Activated CD4-positive, alpha-beta memory T cell treated with anti-CD3 and anti-CD28 coated beads for 36 hours (primary cell): ENCODE data around the gene MICALL2. TPM values are rescaled to one million over a fixed set of nuclear protein-coding genes. Genes with fewer than 3 reads are reported as not detected.

Experiments
- CTCF ChIA-PET: fragments of 350-600 bp; sonication (Branson Sonifier 250); formaldehyde crosslinking; loops from one replicate; lab custom pipeline; 2021; ENCODE audit warnings: antibody characterized with exemption, inconsistent platforms; lab: Charles Lee
- POLR2A ChIA-PET: fragments of 350-600 bp; sonication (Branson Sonifier 250); formaldehyde crosslinking; loops from one replicate; lab custom pipeline; 2021; ENCODE audit warnings: antibody characterized with exemption; lab: Charles Lee
- DNase-seq: peaks from one replicate; pipeline ENCODE4 v3.0.0-alpha.2; 2020
- H3K27ac Mint-ChIP-seq: one replicate; pipeline ENCODE4 v1.8.0; 2021; ENCODE audit warnings: mixed read lengths
- H3K27me3 Mint-ChIP-seq: one replicate; pipeline ENCODE4 v1.8.0; 2021; ENCODE audit warnings: mixed read lengths
- H3K36me3 Mint-ChIP-seq: one replicate; pipeline ENCODE4 v1.8.0; 2021; ENCODE audit warnings: mixed read lengths
- H3K4me1 Mint-ChIP-seq: one replicate; pipeline ENCODE4 v1.8.0; 2021; ENCODE audit warnings: low read depth, mixed read lengths
- H3K4me3 Mint-ChIP-seq: one replicate; pipeline ENCODE4 v1.8.0; 2021; ENCODE audit warnings: mild to moderate bottlenecking, mixed read lengths
- H3K9me3 Mint-ChIP-seq: one replicate; pipeline ENCODE4 v1.8.0; 2021; ENCODE audit warnings: mixed read lengths
- intact Hi-C: fragments of 100-400 bp; cut with micrococcal nuclease; formaldehyde crosslinking; loops from one replicate; pipeline ENCODE4 v1.15.1; 2023
- total RNA-seq, 2 experiments: library from RNA; stranded (reverse); gene quantifications; one replicate each; pipeline ENCODE4 v1.2.3, GENCODE V29; 2021

MICALL2 gene
- total RNA-seq, 2 experiments from 2014 or later, result 4.3 to 6.0 TPM

DNA sequence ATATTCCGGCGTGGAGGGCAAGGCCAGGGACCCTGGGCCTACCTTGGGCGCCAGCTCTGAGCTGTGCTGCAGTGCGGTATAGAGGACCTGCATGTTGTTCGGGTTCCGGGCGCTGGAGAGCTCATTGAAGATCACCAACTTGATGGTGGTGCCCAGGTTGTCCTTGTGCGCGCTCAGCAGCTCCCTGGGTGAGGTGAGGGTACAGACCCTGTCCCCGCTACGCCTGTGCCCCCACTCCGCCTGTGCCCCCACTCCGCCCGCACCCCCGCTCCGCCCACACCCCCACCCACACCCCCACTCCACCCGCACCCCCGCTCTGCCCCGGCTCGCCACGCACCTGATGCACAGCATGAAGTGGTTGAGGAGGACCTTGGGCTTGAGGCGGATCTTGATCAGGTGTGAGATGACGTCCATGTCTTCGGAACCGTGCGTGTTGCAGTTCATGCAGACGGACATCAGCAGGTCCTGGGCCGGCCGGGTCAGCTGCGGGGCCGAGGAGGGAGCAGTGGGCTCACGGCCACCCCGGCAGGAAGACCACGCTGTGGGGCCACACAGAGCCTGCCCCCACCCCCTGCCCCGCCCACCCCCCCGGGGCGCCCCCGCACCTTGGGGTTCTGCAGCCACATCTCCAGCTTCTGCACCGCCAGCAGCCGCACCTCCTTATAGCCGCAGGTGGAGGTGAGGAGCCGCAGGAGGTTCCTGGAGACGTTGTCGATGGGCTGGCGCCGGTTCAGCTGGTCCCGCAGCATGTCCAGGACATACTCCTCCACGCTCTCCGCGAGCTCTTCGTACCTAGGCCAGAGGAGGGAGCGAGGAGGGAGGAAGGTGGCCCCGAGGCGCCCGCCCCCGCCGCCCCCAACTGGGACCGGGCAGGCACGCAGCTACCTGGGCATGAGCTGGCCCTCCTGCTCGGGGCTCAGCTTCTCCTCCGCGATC lies 39.4 kb upstream of the MICALL2 start:
- H3K9me3 Mint-ChIP-seq, result no peaks in the 10 kb centered on the region
- peaks cover 22% of the 10 kb centered on the region for H3K4me1 Mint-ChIP-seq
- no peak overlapping the region for H3K27ac Mint-ChIP-seq
- peaks cover 22% of the 10 kb centered on the region for H3K36me3 Mint-ChIP-seq
- no peaks in the 10 kb centered on the region for H3K27me3 Mint-ChIP-seq
- POLR2A ChIA-PET, result no interaction called here
- CTCF ChIA-PET, result no interaction called here
- H3K4me3 Mint-ChIP-seq, result no peak overlapping the region
- intact Hi-C loops, result no loop called here
- DNase-seq, result no peak

GRCh38 chr7:1497293-1497927 lies 38.1 kb upstream of the MICALL2 start:
- CTCF ChIA-PET, result no interaction called here
- Mint-ChIP-seq H3K36me3 (peaks cover 22% of the 10 kb centered on the region), H3K4me1 (peaks cover 12% of the 10 kb centered on the region), H3K27ac (no peak overlapping the region), H3K4me3 (no peak overlapping the region), H3K27me3 (no peaks in the 10 kb centered on the region), H3K9me3 (no peaks in the 10 kb centered on the region)
- POLR2A ChIA-PET, result interaction anchor here (0.6 kb wide), 1 partner anchor 12 kb away, joined by 3 read pairs; no protein-coding TSS in a partner anchor
- intact Hi-C loops, result no loop called here
- no peak for DNase-seq

- Mint-ChIP-seq H3K36me3 (peaks cover 20% of the 10 kb centered on the region), H3K27ac (no peak overlapping the region), H3K4me1 (peaks cover 5% of the 10 kb centered on the region), H3K9me3 (no peaks in the 10 kb centered on the region), H3K27me3 (no peaks in the 10 kb centered on the region), H3K4me3 (no peak overlapping the region)
- ChIA-PET POLR2A (no interaction called here), CTCF (no interaction called here)
- intact Hi-C loops, result no loop called here
- DNase-seq, result no peak
Observed at GRCh38 chr7:1496531-1497292, 37.4 kb upstream of the MICALL2 start.

DNA sequence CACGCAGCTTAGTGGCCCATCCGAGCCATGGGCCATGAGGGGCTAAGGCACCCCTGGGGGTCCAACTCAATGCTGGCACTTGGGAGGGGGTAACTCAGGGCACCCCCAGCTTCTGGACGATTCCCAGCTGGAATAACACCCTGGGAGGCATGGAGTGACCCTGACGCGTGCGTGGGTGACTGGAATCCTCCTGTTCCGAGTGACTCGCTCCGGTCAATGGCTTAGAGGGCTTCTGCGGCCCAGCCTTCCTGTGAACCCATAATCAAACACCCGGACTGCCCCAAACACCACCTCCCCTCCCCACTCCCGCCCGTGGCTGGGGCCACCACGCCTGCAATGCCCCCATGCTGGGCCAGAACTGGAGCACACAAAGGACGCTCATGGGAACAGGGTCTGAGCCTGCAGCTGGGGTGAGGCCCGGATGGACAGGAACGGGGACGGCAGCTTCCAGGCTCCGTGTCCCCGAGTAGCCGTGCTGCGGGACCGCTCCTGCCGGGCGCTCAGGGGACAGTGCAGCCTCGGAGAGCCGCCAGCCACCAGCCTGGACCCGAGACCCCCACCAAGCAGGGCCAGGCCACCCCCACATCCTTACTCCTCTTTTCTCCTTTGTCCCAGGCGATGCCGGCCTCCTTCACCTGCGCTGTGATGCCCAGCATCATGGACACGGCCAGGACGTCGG lies 36.4 kb upstream of the MICALL2 start:
- Mint-ChIP-seq H3K4me3 (no peak overlapping the region), H3K9me3 (no peaks in the 10 kb centered on the region), H3K27me3 (no peaks in the 10 kb centered on the region), H3K27ac (no peak overlapping the region), H3K4me1 (peaks cover 4% of the 10 kb centered on the region), H3K36me3 (peaks cover 19% of the 10 kb centered on the region)
- ChIA-PET POLR2A (no interaction called here), CTCF (no interaction called here)
- DNase-seq, result no peak
- intact Hi-C loops, result no loop called here

DNA sequence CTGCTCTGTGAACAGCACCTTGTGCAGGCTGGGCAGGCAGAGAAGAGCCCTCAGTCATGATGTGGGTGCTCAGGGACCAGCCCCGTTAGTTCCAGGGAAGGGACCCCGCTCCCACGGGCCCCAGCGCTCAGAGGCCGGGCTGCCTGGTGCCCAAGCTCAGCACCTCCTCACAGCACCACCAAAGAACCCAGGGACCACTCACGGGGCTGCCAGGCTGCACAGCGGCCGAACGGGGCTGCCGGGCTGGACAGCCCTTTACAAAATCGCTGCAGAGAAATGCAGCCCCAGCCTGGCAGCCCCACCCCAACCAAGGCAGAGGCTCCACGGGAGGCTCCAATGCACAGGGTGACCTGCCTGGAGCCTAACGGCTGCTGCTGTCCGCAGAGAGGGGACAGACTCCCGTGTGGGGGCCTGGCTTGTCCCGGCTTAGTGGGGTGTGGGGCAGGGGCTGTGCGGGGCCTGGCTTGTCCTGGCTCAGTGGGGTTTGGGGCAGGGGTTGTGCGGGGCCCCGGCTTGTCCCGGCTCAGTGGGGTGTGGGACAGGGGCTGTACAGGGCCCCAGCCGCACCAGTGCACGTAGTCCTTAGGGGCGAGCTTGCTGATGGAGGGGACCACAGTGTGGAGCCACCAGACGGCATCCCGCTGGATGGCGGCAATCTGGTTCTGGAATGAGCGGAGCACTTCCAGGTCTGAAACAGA lies 35.7 kb upstream of the MICALL2 start:
- POLR2A ChIA-PET, result no interaction called here
- CTCF ChIA-PET, result no interaction called here
- Mint-ChIP-seq H3K27me3 (no peaks in the 10 kb centered on the region), H3K27ac (no peak overlapping the region), H3K9me3 (no peaks in the 10 kb centered on the region), H3K36me3 (peaks cover 18% of the 10 kb centered on the region), H3K4me3 (no peak overlapping the region), H3K4me1 (no peaks in the 10 kb centered on the region)
- no peak for DNase-seq
- intact Hi-C loops, result no loop called here

DNA sequence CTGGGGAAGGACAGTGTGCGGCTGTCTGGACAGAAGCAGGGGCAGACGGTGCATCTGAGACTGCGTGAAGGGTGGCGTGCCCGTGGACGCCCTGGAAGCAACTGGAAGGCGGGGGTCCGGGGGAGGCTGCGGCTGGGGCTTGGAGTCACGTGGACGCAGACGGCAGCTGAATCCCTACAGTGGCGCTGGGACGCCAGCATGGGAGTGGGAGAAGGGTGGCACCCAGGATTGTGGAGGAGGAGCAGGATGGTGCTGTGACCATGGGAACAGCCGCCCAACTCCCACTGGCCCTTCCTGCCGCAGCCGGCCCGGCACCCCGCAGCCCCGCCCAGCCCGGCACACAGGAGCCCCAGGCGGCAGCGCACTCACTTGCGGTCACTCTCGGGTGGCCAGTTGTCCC lies 35.2 kb upstream of the MICALL2 start:
- Mint-ChIP-seq H3K4me3 (no peak overlapping the region), H3K27ac (no peak overlapping the region), H3K9me3 (no peaks in the 10 kb centered on the region), H3K4me1 (no peaks in the 10 kb centered on the region), H3K36me3 (peaks cover 21% of the 10 kb centered on the region), H3K27me3 (no peaks in the 10 kb centered on the region)
- CTCF ChIA-PET, result no interaction called here
- POLR2A ChIA-PET, result no interaction called here
- no peak for DNase-seq
- intact Hi-C loops, result no loop called here

DNA sequence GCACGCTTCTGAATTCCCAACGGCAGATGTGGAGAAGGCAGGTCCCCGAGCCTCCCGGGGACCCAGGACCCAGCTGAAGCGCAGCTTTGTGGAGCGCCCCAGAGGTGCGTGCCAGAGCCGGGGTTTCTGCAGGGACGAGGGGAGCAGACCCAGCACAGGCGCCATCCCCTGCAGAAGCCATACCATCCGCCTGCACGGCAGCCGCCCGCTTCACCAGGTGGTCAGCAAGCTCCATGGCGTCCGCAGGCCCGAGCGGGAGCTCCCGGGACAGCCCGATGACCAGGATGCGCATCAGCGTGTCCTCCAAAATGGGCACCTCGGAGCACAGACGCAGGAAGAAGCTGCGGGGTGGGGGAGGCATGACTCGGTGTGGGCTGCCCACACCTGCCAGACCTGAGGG lies 34.3 kb upstream of the MICALL2 start:
- no peak for DNase-seq
- Mint-ChIP-seq H3K4me1 (no peaks in the 10 kb centered on the region), H3K9me3 (no peaks in the 10 kb centered on the region), H3K27me3 (no peaks in the 10 kb centered on the region), H3K36me3 (peaks cover 23% of the 10 kb centered on the region), H3K27ac (no peak overlapping the region), H3K4me3 (no peak overlapping the region)
- POLR2A ChIA-PET, result no interaction called here
- CTCF ChIA-PET, result no interaction called here
- intact Hi-C loops, result no loop called here

DNA sequence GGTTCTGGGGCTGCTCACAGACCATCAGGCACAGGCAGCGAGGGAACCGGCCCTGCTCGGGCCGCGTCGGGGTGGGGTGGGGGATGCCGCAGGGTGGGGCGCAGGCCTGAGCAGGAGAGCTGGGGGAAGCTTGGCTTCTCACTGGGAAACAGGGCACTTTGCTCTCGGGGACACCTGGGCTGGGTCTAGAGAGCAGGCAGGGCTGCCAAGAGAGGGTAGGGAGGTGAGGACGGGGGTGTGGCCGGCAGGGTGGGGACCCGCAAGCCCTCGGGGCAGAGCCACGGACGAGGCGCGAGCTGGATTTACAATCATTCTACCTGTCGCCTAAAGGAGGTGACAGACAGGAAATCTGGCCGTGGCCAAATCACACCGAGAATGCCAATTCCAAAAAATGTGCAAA lies 33.9 kb upstream of the MICALL2 start:
- Mint-ChIP-seq H3K27ac (no peak overlapping the region), H3K4me3 (no peak overlapping the region), H3K9me3 (no peaks in the 10 kb centered on the region), H3K27me3 (no peaks in the 10 kb centered on the region), H3K4me1 (no peaks in the 10 kb centered on the region), H3K36me3 (peaks cover 28% of the 10 kb centered on the region)
- DNase-seq, result no peak
- POLR2A ChIA-PET, result no interaction called here
- intact Hi-C loops, result no loop called here
- CTCF ChIA-PET, result no interaction called here

- Mint-ChIP-seq H3K27ac (no peak overlapping the region), H3K27me3 (no peaks in the 10 kb centered on the region), H3K36me3 (peaks cover 28% of the 10 kb centered on the region), H3K9me3 (no peaks in the 10 kb centered on the region), H3K4me3 (no peak overlapping the region), H3K4me1 (no peaks in the 10 kb centered on the region)
- intact Hi-C loops, result no loop called here
- ChIA-PET CTCF (interaction anchor here (0.7 kb wide), 1 partner anchor 18 kb away, joined by 3 read pairs; no protein-coding TSS in a partner anchor), POLR2A (no interaction called here)
- DNase-seq, result no peak
Observed at GRCh38 chr7:1492640-1493039, 33.4 kb upstream of the MICALL2 start.

GRCh38 chr7:1492221-1492620 lies 33.0 kb upstream of the MICALL2 start:
- no peak for DNase-seq
- Mint-ChIP-seq H3K27ac (no peak overlapping the region), H3K36me3 (peaks cover 28% of the 10 kb centered on the region), H3K4me3 (no peak overlapping the region), H3K27me3 (no peaks in the 10 kb centered on the region), H3K4me1 (no peaks in the 10 kb centered on the region), H3K9me3 (no peaks in the 10 kb centered on the region)
- ChIA-PET POLR2A (no interaction called here), CTCF (interaction anchor here (0.7 kb wide), 1 partner anchor 18 kb away, joined by 3 read pairs; no protein-coding TSS in a partner anchor)
- intact Hi-C loops, result no loop called here

- Mint-ChIP-seq H3K27ac (no peak overlapping the region), H3K36me3 (peaks cover 25% of the 10 kb centered on the region), H3K4me1 (no peaks in the 10 kb centered on the region), H3K4me3 (no peak overlapping the region), H3K27me3 (no peaks in the 10 kb centered on the region), H3K9me3 (no peaks in the 10 kb centered on the region)
- DNase-seq, result no peak
- intact Hi-C loops, result no loop called here
- ChIA-PET POLR2A (no interaction called here), CTCF (no interaction called here)
Observed at GRCh38 chr7:1490837-1491236, 31.6 kb upstream of the MICALL2 start.
